ENCODE results near the gene RNF215. TPM values are rescaled to one million over a fixed set of nuclear protein-coding genes. Genes with fewer than 3 reads are reported as not detected.

The RNF215 gene
- total RNA-seq, 2 experiments from 2014 or later = 4.6 to 4.9 TPM

DNA sequence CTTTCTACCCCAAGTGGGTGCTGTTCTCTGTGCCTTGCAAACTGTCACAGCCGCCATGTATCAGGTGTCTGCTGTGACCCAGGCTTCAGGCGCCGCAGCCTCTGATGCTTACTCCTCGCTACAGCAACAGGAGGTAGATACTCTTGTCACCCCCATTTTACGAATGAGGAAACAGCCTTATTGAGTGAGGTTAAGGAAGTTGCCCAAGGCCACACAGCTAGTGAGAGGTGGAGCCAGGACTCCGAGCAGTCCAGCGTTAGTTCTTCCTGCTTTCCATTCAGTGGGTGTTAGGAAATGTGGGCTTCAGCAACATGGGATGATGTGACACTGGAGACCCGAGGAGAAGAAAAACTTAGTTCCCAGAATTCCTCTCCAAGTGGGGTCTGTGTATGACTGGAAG lies 14.3 kb downstream of the RNF215 start:
- DNase-seq = no peak
- TF ChIP-seq, protein P1, sequence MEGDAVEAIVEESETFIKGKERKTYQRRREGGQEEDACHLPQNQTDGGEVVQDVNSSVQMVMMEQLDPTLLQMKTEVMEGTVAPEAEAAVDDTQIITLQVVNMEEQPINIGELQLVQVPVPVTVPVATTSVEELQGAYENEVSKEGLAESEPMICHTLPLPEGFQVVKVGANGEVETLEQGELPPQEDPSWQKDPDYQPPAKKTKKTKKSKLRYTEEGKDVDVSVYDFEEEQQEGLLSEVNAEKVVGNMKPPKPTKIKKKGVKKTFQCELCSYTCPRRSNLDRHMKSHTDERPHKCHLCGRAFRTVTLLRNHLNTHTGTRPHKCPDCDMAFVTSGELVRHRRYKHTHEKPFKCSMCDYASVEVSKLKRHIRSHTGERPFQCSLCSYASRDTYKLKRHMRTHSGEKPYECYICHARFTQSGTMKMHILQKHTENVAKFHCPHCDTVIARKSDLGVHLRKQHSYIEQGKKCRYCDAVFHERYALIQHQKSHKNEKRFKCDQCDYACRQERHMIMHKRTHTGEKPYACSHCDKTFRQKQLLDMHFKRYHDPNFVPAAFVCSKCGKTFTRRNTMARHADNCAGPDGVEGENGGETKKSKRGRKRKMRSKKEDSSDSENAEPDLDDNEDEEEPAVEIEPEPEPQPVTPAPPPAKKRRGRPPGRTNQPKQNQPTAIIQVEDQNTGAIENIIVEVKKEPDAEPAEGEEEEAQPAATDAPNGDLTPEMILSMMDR (IDR thresholded peaks at IDR 0.05) = no peak
- POLR2A ChIA-PET = no interaction called here

DNA sequence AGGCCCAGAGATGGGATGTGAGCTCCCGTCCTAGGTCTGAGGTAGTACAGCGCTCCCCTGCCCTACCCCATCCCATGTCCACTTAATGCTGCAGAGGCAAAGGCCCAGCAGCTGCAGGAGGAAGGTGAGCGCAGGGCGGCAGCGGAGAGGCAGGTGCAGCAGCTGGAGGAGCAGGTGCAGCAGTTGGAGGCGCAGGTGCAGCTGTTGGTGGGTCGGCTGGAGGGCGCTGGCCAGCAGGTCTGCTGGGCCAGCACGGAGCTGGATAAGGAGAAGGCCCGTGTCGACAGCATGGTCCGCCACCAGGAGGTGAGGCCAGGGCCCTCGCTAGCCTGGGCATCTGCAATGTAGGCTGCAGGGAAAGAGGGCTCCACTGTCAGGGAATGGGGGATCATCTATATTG lies 15.2 kb downstream of the RNF215 start:
- no peaks in the 10 kb centered on the region for H3K9me3 Mint-ChIP-seq
- ChIA-PET CTCF (no interaction called here), POLR2A (no interaction called here)
- Histone ChIP-seq H3K27me3 (ENCODE audit: control insufficient read depth in 1 of 2, insufficient read depth in 2 of 2, low read length in 2 of 2) (no peaks in the 10 kb centered on the region), H3K4me3 (ENCODE audit: low read length) (no peak overlapping the region), H3K27ac (ENCODE audit: low read depth in 1 of 2, low read length in 2 of 2) (no peak overlapping the region), H3K36me3 (ENCODE audit: insufficient read depth, low read length) (no peaks in the 10 kb centered on the region), H3K4me1 (ENCODE audit: insufficient read depth, low read length) (no peaks in the 10 kb centered on the region), H3K9me3 (ENCODE audit: control insufficient read depth in 1 of 2, insufficient read depth in 1 of 2, low read length in 2 of 2) (no peaks in the 10 kb centered on the region)
- no peaks in the 10 kb centered on the region for H3K4me1 Mint-ChIP-seq (ENCODE audit: low read depth)
- no peak overlapping the region for H3K4me3 Mint-ChIP-seq
- intact Hi-C loops (cut with DNase I, micrococcal nuclease) = no loop called here
- no peak overlapping the region for H3K27ac Mint-ChIP-seq
- TF ChIP-seq, protein P1 (IDR thresholded peaks at IDR 0.05) = no peak
- ATAC-seq (ENCODE audit: poor library complexity) (no peak), DNase-seq (no peak)
- no peaks in the 10 kb centered on the region for H3K36me3 Mint-ChIP-seq (ENCODE audit: low read depth)
- no peaks in the 10 kb centered on the region for H3K27me3 Mint-ChIP-seq

More for the DNA sequence above, 14.3 kb downstream of the RNF215 start:
- Mint-ChIP-seq H3K9me3 (no peaks in the 10 kb centered on the region), H3K4me1 (ENCODE audit: low read depth) (no peaks in the 10 kb centered on the region), H3K36me3 (ENCODE audit: low read depth) (no peaks in the 10 kb centered on the region), H3K27me3 (no peaks in the 10 kb centered on the region), H3K4me3 (no peak overlapping the region), H3K27ac (no peak overlapping the region)
- ATAC-seq (ENCODE audit: poor library complexity) = no peak
- Histone ChIP-seq H3K9me3 (ENCODE audit: control insufficient read depth in 1 of 2, insufficient read depth in 1 of 2, low read length in 2 of 2) (no peaks in the 10 kb centered on the region), H3K36me3 (ENCODE audit: insufficient read depth, low read length) (no peaks in the 10 kb centered on the region), H3K4me1 (ENCODE audit: insufficient read depth, low read length) (no peaks in the 10 kb centered on the region), H3K4me3 (ENCODE audit: low read length) (no peak overlapping the region), H3K27me3 (ENCODE audit: control insufficient read depth in 1 of 2, insufficient read depth in 2 of 2, low read length in 2 of 2) (no peaks in the 10 kb centered on the region), H3K27ac (ENCODE audit: low read depth in 1 of 2, low read length in 2 of 2) (no peak overlapping the region)
- CTCF ChIA-PET = no interaction called here
- intact Hi-C loops (cut with DNase I, micrococcal nuclease) = no loop called here

DNA sequence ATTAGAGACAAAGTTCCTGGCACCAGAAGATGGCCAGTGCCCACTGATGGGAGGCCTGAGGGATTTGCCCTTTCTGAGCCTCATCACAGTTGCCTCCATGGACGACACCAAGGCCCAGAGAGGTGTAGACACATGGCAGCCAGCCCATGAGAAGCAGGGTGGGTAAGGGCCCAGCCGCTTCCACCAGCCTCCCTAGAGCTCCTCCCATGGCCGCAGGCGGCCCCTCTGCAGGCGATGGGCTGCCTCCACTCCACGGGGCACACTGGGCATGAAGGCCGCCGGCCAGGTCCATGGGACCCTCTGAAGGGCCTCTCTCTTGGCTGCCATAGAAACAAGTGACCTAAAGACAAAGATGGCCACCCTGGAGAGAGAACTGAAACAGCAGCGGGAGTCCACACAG lies 15.9 kb downstream of the RNF215 start:
- intact Hi-C loops (cut with DNase I, micrococcal nuclease) = no loop called here
- ATAC-seq (ENCODE audit: poor library complexity) (no peak), DNase-seq (no peak)
- Histone ChIP-seq H3K36me3 (ENCODE audit: insufficient read depth, low read length) (no peaks in the 10 kb centered on the region), H3K9me3 (ENCODE audit: control insufficient read depth in 1 of 2, insufficient read depth in 1 of 2, low read length in 2 of 2) (no peaks in the 10 kb centered on the region), H3K27me3 (ENCODE audit: control insufficient read depth in 1 of 2, insufficient read depth in 2 of 2, low read length in 2 of 2) (no peaks in the 10 kb centered on the region), H3K4me3 (ENCODE audit: low read length) (no peak overlapping the region), H3K4me1 (ENCODE audit: insufficient read depth, low read length) (no peaks in the 10 kb centered on the region), H3K27ac (ENCODE audit: low read depth in 1 of 2, low read length in 2 of 2) (no peak overlapping the region)
- Mint-ChIP-seq H3K36me3 (ENCODE audit: low read depth) (no peaks in the 10 kb centered on the region), H3K4me3 (no peak overlapping the region), H3K27me3 (no peaks in the 10 kb centered on the region), H3K4me1 (ENCODE audit: low read depth) (no peaks in the 10 kb centered on the region), H3K9me3 (no peaks in the 10 kb centered on the region), H3K27ac (no peak overlapping the region)
- ChIA-PET CTCF (no interaction called here), POLR2A (no interaction called here)
- TF ChIP-seq, protein P1 (IDR thresholded peaks at IDR 0.05) = no peak

Measured in CD4-positive, alpha-beta T cell (primary cell).